Head of caudate nucleus (tissue), 42 donors: ENCODE measurements around the gene OR51B4.
"Not testable (repeated sequence)": the region's sequence is repeated elsewhere in the genome, so short reads cannot be mapped to it uniquely, and the experiment has no call there.

ENCODE experiments used
- DNase-seq, 42 donors: peaks; one replicate each; pipeline versions ENCODE4 v3.0.0 to v3.0.0-alpha.2; 2020 to 2021; ENCODE audit warnings: mixed read lengths in 7 of 42
- intact Hi-C: fragments of 100-400 bp; cut with DNase I; formaldehyde crosslinking; loops from one replicate; pipeline ENCODE4 v1.15.0; 2022

Gene OR51B4

DNA sequence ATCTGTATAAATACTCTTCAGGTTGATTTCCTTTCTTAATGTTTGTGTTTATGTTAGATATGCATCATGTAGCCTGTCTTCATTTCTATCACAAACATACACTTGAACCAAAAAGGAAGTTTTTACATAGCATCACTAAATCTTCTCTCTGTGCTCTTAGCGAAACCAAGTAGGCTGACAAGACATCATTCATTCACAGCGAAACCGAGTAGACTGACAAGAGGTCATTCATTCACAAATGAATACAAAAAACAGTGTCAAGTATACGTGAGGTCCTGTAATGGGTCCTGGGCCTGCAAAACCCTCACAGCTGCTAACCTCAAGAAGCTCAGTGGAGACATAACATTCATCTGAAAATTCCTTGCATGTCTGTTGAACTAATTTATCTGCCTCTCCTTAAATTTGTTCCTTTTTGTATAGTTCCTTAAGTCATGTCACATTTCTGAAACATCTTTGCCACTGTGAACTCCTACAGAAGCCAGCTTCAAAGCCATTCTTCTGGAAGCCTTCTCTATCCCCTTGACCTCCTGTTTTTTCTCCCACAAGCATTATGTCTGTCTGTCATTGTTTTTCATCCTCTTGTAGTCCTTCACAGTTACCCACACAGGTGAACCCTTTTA, 22.2 kb downstream of the OR51B4 start:
- DNase-seq: no peak
- intact Hi-C loops: no loop called here

DNA sequence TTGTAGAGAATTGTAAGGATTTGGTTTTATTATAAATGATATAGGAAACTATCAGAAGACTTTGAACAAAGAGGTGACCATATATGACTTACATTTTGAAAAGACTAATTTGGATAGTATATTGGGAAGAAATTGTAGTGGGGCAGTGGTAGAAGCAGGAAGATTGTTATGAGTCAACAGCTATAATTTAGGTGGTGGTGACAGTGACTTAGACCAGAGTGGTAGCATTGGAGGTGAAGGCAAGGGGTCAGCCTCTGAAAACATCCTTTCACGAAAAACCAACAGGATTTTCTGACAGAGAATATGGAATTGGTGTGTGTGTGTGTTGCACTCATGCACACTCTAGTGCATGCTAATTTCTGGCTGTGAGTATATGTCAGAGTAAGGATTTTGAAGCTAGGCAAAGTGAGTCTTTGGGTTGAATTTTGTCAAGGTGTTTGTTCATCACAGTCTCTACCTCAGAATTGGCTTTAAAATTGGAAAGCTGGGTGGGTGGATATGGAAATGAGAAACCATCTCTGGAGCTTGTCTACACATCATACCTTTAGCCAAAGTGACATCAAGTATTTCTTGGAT, 23.9 kb downstream of the OR51B4 start:
- no peak for DNase-seq
- intact Hi-C loops: no loop called here

GRCh38 chr11:5276697-5277096, 25.0 kb downstream of the OR51B4 start:
- no peak for DNase-seq
- intact Hi-C loops: no loop called here

- DNase-seq: no peak
- intact Hi-C loops: no loop called here
These were observed 26.2 kb downstream of the OR51B4 start for GRCh38 chr11:5275369-5276110.

- intact Hi-C loops: no loop called here
These were observed 27.4 kb downstream of the OR51B4 start for GRCh38 chr11:5274395-5274794.

GRCh38 chr11:5272395-5273017, 29.2 kb downstream of the OR51B4 start:
- DNase-seq: no peak
- intact Hi-C loops: no loop called here

More at GRCh38 chr11:5274395-5274794, 27.4 kb downstream of the OR51B4 start:
- DNase-seq: no peak

DNA sequence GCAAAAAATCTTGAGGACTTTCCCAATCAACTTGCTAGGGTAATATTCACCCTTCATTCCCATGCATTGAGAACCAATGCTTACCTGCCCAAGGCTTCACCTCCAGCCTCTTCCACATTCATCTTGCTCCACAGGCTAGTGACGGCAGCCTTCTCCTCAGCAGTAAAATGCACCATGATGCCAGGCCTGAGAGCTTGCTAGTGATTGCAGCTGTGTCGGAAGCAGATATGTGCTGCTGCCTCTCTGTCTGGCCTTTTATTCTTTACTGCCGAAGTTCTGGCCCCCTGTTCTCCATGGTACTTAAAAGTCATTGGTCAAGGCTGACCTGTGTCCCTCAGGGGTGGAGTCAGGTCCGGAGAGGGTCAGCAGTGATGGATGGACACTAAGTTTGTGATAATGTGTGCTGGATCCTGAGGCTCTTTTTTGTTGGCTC, 32.0 kb downstream of the OR51B4 start, which contains the start of gene HBE1:
TSS of gene HBE1 (minus strand) at position 231 of the 433 bp plus-strand sequence. CDS start at position 176, 55 bp downstream.
- DNase-seq: no peak
- intact Hi-C loops: no loop called here

GRCh38 chr11:5267033-5267563, 34.6 kb downstream of the OR51B4 start:
- intact Hi-C loops: no loop called here
- no peak for DNase-seq

GRCh38 chr11:5266609-5267008, 35.1 kb downstream of the OR51B4 start:
- no peak for DNase-seq
- intact Hi-C loops: no loop called here

- intact Hi-C loops: no loop called here
- DNase-seq: no peak
These were observed 35.9 kb downstream of the OR51B4 start for GRCh38 chr11:5265832-5266231.

DNA sequence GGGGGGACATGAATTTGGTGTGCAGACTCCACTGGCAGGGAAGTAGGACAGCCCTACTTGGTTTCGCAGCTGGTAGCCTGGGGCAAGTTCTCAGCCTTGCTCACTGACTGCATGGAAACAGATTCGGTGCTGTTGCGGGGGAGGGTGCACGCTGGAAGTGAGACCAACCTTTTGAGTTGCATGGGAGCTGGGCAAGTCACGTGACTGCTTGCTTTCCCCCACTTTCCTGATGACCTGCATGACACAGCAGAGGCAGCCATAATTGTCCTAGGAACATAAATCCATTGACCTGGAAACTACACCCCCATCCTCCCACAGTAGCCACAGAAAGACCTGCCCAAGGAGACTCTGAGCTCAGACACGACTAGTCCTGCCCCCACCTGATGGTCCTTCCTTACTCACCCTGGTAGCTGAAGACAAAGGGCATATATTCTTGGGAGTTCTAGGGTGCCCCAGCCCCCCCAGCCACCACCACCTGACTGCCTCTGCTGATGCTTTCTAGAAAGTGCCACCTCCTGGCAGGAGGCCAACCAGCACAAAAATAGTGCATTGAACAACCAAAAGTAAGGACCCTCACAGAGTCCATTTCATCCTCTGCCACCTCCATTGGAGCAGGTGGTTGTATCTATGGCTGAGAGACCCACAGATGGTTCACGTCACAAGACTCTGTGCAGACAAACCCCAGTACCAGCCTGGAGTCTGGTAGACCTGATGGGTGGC, 43.0 kb downstream of the OR51B4 start:
- intact Hi-C loops: no loop called here
- no peak for DNase-seq

- intact Hi-C loops: no loop called here
- DNase-seq: no peak
These were observed 44.5 kb downstream of the OR51B4 start for GRCh38 chr11:5257296-5257695.

- DNase-seq, intact Hi-C loops: not testable (repeated sequence)
These were observed 46.9 kb downstream of the OR51B4 start, which contains the start of gene HBG2 for GRCh38 chr11:5254646-5255413. Gene HBG2, minus strand, starts transcription at chr11:5254781. Its CDS starts 53 bp downstream, at chr11:5254728.

GRCh38 chr11:5254023-5254422, 47.7 kb downstream of the OR51B4 start:
- intact Hi-C loops, DNase-seq: not testable (repeated sequence)

- intact Hi-C loops, DNase-seq: not testable (repeated sequence)
These were observed 48.3 kb downstream of the OR51B4 start for GRCh38 chr11:5253440-5253839.

- no peak for DNase-seq
- intact Hi-C loops: no loop called here
These were observed 48.9 kb downstream of the OR51B4 start for GRCh38 chr11:5252919-5253265.

DNA sequence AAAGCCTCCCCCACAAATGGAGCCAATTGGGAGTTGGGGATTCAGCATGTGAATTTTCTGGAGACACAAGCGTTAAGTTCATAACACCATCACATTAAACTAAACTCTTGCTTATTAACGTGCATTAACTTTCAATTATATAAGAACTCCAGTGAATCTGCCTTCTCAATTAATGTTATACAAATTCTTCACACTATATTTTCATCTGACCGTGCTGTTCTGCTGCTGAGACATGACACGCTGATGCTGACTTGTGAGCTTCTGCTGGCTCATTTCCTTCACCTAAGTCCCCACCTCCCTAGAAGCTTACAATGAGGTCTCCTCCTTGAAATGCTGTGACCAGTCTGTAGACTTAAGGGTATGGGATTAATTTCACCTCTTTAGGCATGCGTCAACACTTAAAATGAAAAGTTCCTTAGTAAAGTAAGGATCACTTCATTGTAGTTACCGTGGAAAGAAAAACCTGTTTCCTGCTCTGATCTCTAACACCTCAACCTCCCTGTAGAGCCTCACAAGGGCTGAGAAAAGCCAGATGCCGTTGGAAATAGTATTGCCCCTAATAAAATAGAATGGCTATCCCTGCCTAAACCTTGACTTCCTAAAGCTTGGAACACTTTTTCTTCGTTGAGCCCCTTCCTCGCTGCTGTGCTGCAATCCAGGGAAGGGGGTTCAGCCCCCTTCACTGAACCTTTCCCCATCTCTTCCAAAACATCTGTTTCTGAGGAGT, 49.4 kb downstream of the OR51B4 start:
- intact Hi-C loops: no loop called here
- DNase-seq: no peak

- no peak for DNase-seq
- intact Hi-C loops: no loop called here
These were observed 50.0 kb downstream of the OR51B4 start for GRCh38 chr11:5251746-5252145.
